ENCODE data around the gene FNIP2.
"Not testable (repeated sequence)": the region's sequence is repeated elsewhere in the genome, so short reads cannot be mapped to it uniquely, and the experiment has no call there.

Gene FNIP2

GRCh38 chr4:158875026-158875425 is 106.2 kb downstream of the FNIP2 start:
- H3K27me3 ChIP-seq, result no peaks in the 10 kb centered on the region
- H3K4me3 ChIP-seq (ENCODE audit: low read depth in 1 of 2, low read length in 1 of 2), result no peak overlapping the region
- no peak for TF ChIP-seq CTCF (IDR thresholded peaks at IDR 0.05)
- H3K9me3 ChIP-seq, result no peaks in the 10 kb centered on the region
- no peaks in the 10 kb centered on the region for H3K36me3 ChIP-seq
- no peaks in the 10 kb centered on the region for H3K4me1 ChIP-seq (ENCODE audit: control insufficient read depth in 1 of 2, insufficient read depth in 1 of 2, low read depth in 1 of 2, low read length in 1 of 2)
- no peak overlapping the region for H3K27ac ChIP-seq

GRCh38 chr4:158875455-158875854 is 106.6 kb downstream of the FNIP2 start:
- Histone ChIP-seq H3K4me3 (ENCODE audit: low read depth in 1 of 2, low read length in 1 of 2) (no peak overlapping the region), H3K27ac (no peak overlapping the region), H3K9me3 (no peaks in the 10 kb centered on the region), H3K36me3 (no peaks in the 10 kb centered on the region), H3K27me3 (no peaks in the 10 kb centered on the region), H3K4me1 (ENCODE audit: control insufficient read depth in 1 of 2, insufficient read depth in 1 of 2, low read depth in 1 of 2, low read length in 1 of 2) (no peaks in the 10 kb centered on the region)
- TF ChIP-seq CTCF (IDR thresholded peaks at IDR 0.05), result no peak

- Histone ChIP-seq H3K4me1 (ENCODE audit: control insufficient read depth in 1 of 2, insufficient read depth in 1 of 2, low read depth in 1 of 2, low read length in 1 of 2) (no peaks in the 10 kb centered on the region), H3K27ac (no peak overlapping the region), H3K9me3 (no peaks in the 10 kb centered on the region), H3K36me3 (no peaks in the 10 kb centered on the region), H3K4me3 (ENCODE audit: low read depth in 1 of 2, low read length in 1 of 2) (no peak overlapping the region), H3K27me3 (no peaks in the 10 kb centered on the region)
- no peak for TF ChIP-seq CTCF (IDR thresholded peaks at IDR 0.05)
Observed at GRCh38 chr4:158877069-158877468, 108.2 kb downstream of the FNIP2 start.

- not testable (repeated sequence) for H3K4me3 ChIP-seq (ENCODE audit: low read depth in 1 of 2, low read length in 1 of 2); H3K27me3 ChIP-seq; H3K27ac ChIP-seq; H3K36me3 ChIP-seq; H3K9me3 ChIP-seq; H3K4me1 ChIP-seq (ENCODE audit: control insufficient read depth in 1 of 2, insufficient read depth in 1 of 2, low read depth in 1 of 2, low read length in 1 of 2)
Observed at GRCh38 chr4:158882142-158882541, 113.3 kb downstream of the FNIP2 start.

- H3K27me3 ChIP-seq, result no peaks in the 10 kb centered on the region
- H3K27ac ChIP-seq, result no peak overlapping the region
- TF ChIP-seq CTCF (IDR thresholded peaks at IDR 0.05), result no peak
- H3K9me3 ChIP-seq, result no peaks in the 10 kb centered on the region
- no peaks in the 10 kb centered on the region for H3K4me1 ChIP-seq (ENCODE audit: control insufficient read depth in 1 of 2, insufficient read depth in 1 of 2, low read depth in 1 of 2, low read length in 1 of 2)
- no peak overlapping the region for H3K4me3 ChIP-seq (ENCODE audit: low read depth in 1 of 2, low read length in 1 of 2)
- no peaks in the 10 kb centered on the region for H3K36me3 ChIP-seq
Observed at GRCh38 chr4:158884280-158884679, 115.5 kb downstream of the FNIP2 start.

GRCh38 chr4:158885564-158885963 is 116.7 kb downstream of the FNIP2 start:
- Histone ChIP-seq H3K9me3 (no peaks in the 10 kb centered on the region), H3K4me3 (ENCODE audit: low read depth in 1 of 2, low read length in 1 of 2) (no peak overlapping the region), H3K27ac (no peak overlapping the region), H3K36me3 (no peaks in the 10 kb centered on the region), H3K4me1 (ENCODE audit: control insufficient read depth in 1 of 2, insufficient read depth in 1 of 2, low read depth in 1 of 2, low read length in 1 of 2) (no peaks in the 10 kb centered on the region), H3K27me3 (no peaks in the 10 kb centered on the region)
- no peak for TF ChIP-seq CTCF (IDR thresholded peaks at IDR 0.05)

Measured in neutrophil (primary cell).